ENCODE measurements around the gene ADAMTS6. TPM values are rescaled to one million over a fixed set of nuclear protein-coding genes. Genes with fewer than 3 reads are reported as not detected.

ADAMTS6 gene
- total and polyA plus RNA-seq, 5 donors from 2014 or later: 0.03 to 1.5 (median 0.14) TPM; not detected in 1

DNA sequence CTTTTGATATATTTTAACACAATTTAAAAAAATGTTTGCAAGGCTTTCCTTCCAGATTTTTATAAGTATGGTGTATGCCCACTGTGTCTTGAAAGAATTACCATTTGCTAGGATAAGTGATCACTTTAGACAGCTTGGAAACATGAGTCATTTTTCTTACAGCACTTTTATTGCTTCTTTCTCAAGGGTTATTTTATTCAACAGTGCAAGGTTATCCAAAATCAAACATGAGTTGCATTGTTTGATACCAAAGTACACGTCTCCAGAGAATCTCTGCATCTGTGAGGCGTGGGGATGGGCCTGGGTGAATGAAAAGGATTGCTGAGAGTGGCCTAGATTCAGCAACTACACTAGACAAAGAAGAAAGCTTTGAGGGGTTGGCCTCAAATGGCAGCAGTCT, 329.6 kb downstream of the ADAMTS6 start:
- Mint-ChIP-seq H3K9me3 (no peaks in the 10 kb centered on the region), H3K4me3 (no peak overlapping the region), H3K36me3 (peaks cover 3% of the 10 kb centered on the region), H3K27me3 (no peaks in the 10 kb centered on the region), H3K4me1 (no peaks in the 10 kb centered on the region), H3K27ac (no peak overlapping the region)
- H3K4me3 ChIP-seq (ENCODE audit: low read depth, low read length): no peak overlapping the region
- no peak overlapping the region for H3K27ac ChIP-seq (ENCODE audit: insufficient read depth, low read length, poor library complexity, severe bottlenecking)
- H3K36me3 ChIP-seq (ENCODE audit: control insufficient read depth, insufficient read depth, low read length): no peaks in the 10 kb centered on the region
- DNase-seq (no peak), ATAC-seq (ENCODE audit: low read depth in 2 of 2) (no peak)
- no peaks in the 10 kb centered on the region for H3K27me3 ChIP-seq (ENCODE audit: control insufficient read depth, insufficient read depth, low read length)
- no peaks in the 10 kb centered on the region for H3K4me1 ChIP-seq (ENCODE audit: control insufficient read depth, insufficient read depth, low read length, poor library complexity, severe bottlenecking)
- H3K9me3 ChIP-seq (ENCODE audit: control insufficient read depth in 2 of 2, low read length in 2 of 2): no peaks in the 10 kb centered on the region

DNA sequence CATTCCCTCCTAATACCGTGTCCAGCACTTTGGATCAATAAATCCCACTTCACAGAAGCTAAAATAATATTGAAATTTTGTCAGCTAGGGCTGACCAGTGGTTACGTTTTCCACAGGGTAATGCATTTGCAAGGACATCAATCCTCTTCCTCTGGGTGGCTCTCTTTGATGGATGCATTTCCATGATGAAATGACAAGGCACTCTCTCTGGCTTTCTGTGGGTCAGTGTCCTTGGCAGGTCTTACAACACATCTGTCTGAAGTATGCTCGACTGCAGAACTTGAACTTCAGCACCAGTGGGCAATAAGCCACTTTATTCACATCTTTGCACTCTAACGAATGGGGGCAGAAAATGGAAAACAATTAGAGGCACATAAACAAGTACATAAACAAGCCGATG, 330.1 kb downstream of the ADAMTS6 start:
- H3K27me3 Mint-ChIP-seq: no peaks in the 10 kb centered on the region
- Histone ChIP-seq H3K27me3 (ENCODE audit: control insufficient read depth, insufficient read depth, low read length) (no peaks in the 10 kb centered on the region), H3K4me1 (ENCODE audit: control insufficient read depth, insufficient read depth, low read length, poor library complexity, severe bottlenecking) (no peaks in the 10 kb centered on the region), H3K36me3 (ENCODE audit: control insufficient read depth, insufficient read depth, low read length) (no peaks in the 10 kb centered on the region), H3K9me3 (ENCODE audit: control insufficient read depth in 2 of 2, low read length in 2 of 2) (no peaks in the 10 kb centered on the region), H3K27ac (ENCODE audit: insufficient read depth, low read length, poor library complexity, severe bottlenecking) (no peak overlapping the region), H3K4me3 (ENCODE audit: low read depth, low read length) (no peak overlapping the region)
- ATAC-seq (ENCODE audit: low read depth in 2 of 2) (no peak), DNase-seq (no peak)
- no peak overlapping the region for H3K4me3 Mint-ChIP-seq
- H3K36me3 Mint-ChIP-seq: peaks cover 3% of the 10 kb centered on the region
- H3K4me1 Mint-ChIP-seq: no peaks in the 10 kb centered on the region
- no peak overlapping the region for H3K27ac Mint-ChIP-seq
- H3K9me3 Mint-ChIP-seq: no peaks in the 10 kb centered on the region

GRCh38 chr5:65150599-65151304, 331.0 kb downstream of the ADAMTS6 start:
- H3K4me3 ChIP-seq (ENCODE audit: low read depth, low read length): no peak overlapping the region
- H3K27ac ChIP-seq (ENCODE audit: insufficient read depth, low read length, poor library complexity, severe bottlenecking): no peak overlapping the region
- Mint-ChIP-seq H3K27me3 (no peaks in the 10 kb centered on the region), H3K4me3 (no peak overlapping the region), H3K27ac (peak overlapping the region in 1 of 3 donors; percentile 47), H3K9me3 (no peaks in the 10 kb centered on the region), H3K36me3 (peaks cover 3% of the 10 kb centered on the region), H3K4me1 (no peaks in the 10 kb centered on the region)
- ATAC-seq (ENCODE audit: low read depth in 2 of 2) (no peak), DNase-seq (no peak)
- H3K27me3 ChIP-seq (ENCODE audit: control insufficient read depth, insufficient read depth, low read length): no peaks in the 10 kb centered on the region
- H3K36me3 ChIP-seq (ENCODE audit: control insufficient read depth, insufficient read depth, low read length): no peaks in the 10 kb centered on the region
- H3K4me1 ChIP-seq (ENCODE audit: control insufficient read depth, insufficient read depth, low read length, poor library complexity, severe bottlenecking): no peaks in the 10 kb centered on the region
- H3K9me3 ChIP-seq (ENCODE audit: control insufficient read depth in 2 of 2, low read length in 2 of 2): no peaks in the 10 kb centered on the region

- DNase-seq: no peak
- Histone ChIP-seq H3K27ac (ENCODE audit: insufficient read depth, low read length, poor library complexity, severe bottlenecking) (no peak overlapping the region), H3K9me3 (ENCODE audit: control insufficient read depth in 2 of 2, low read length in 2 of 2) (no peaks in the 10 kb centered on the region), H3K4me1 (ENCODE audit: control insufficient read depth, insufficient read depth, low read length, poor library complexity, severe bottlenecking) (no peaks in the 10 kb centered on the region), H3K27me3 (ENCODE audit: control insufficient read depth, insufficient read depth, low read length) (no peaks in the 10 kb centered on the region), H3K4me3 (ENCODE audit: low read depth, low read length) (no peak overlapping the region), H3K36me3 (ENCODE audit: control insufficient read depth, insufficient read depth, low read length) (no peaks in the 10 kb centered on the region)
- Mint-ChIP-seq H3K9me3 (no peaks in the 10 kb centered on the region), H3K36me3 (peaks cover 3% of the 10 kb centered on the region), H3K27ac (no peak overlapping the region), H3K4me3 (no peak overlapping the region), H3K27me3 (no peaks in the 10 kb centered on the region), H3K4me1 (no peaks in the 10 kb centered on the region)
- ATAC-seq (ENCODE audit: low read depth in 2 of 2): no peak
Observed at GRCh38 chr5:65149827-65150226, 331.9 kb downstream of the ADAMTS6 start.

DNA sequence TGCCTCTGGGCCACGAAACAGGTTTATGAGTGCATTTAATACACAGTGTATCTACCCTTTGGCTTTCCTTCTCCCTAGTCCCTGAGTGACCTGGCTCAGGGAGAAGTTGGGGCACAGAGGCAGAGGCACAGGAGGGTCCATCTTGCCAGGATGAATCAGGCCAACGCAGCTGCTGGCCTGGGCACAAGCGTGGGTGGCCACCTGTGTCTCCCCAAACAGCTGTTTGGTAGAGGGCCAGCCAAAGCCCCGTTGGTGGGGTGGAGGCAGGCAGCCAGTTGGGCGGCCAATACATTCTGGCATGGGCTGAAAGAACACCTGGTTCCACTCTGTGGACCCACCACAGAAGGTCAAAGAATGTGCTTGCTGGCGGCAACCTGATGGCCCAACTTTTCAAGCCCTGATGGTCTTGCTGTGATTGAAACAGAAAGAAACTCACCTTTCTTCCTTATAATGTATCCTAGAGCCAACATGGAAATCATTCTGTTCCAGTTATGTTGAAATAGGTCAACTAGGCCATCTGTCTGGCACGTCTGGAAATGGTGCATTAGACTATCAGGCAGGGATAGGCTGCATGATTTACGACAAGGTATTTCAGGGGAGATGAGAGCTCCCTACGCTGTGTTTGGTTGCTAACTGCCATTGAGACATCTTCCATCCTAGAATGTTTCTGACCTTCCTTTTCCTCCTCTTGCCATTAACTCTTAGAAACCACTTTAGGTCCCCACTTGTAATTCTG, 337.4 kb downstream of the ADAMTS6 start:
- Mint-ChIP-seq H3K27ac (no peak overlapping the region), H3K36me3 (no peaks in the 10 kb centered on the region), H3K4me1 (no peaks in the 10 kb centered on the region), H3K4me3 (no peak overlapping the region), H3K27me3 (peaks cover 7% of the 10 kb centered on the region), H3K9me3 (peaks cover 0 to 4% (median 0%) of the 10 kb centered on the region in 7 donors)
- Histone ChIP-seq H3K9me3 (ENCODE audit: control insufficient read depth in 2 of 2, low read length in 2 of 2) (no peaks in the 10 kb centered on the region), H3K4me1 (ENCODE audit: control insufficient read depth, insufficient read depth, low read length, poor library complexity, severe bottlenecking) (no peaks in the 10 kb centered on the region), H3K27ac (ENCODE audit: insufficient read depth, low read length, poor library complexity, severe bottlenecking) (no peak overlapping the region), H3K36me3 (ENCODE audit: control insufficient read depth, insufficient read depth, low read length) (no peaks in the 10 kb centered on the region), H3K27me3 (ENCODE audit: control insufficient read depth, insufficient read depth, low read length) (no peaks in the 10 kb centered on the region), H3K4me3 (ENCODE audit: low read depth, low read length) (no peak overlapping the region)
- DNase-seq: no peak
- ATAC-seq (ENCODE audit: low read depth in 2 of 2): no peak

GRCh38 chr5:65142511-65143011, 339.2 kb downstream of the ADAMTS6 start:
- H3K9me3 Mint-ChIP-seq: peaks cover 0 to 4% (median 0%) of the 10 kb centered on the region in 7 donors
- H3K36me3 Mint-ChIP-seq: no peaks in the 10 kb centered on the region
- H3K27me3 ChIP-seq (ENCODE audit: control insufficient read depth, insufficient read depth, low read length): no peaks in the 10 kb centered on the region
- DNase-seq: no peak
- no peak overlapping the region for H3K27ac Mint-ChIP-seq
- no peak overlapping the region for H3K4me3 Mint-ChIP-seq
- no peaks in the 10 kb centered on the region for H3K4me1 ChIP-seq (ENCODE audit: control insufficient read depth, insufficient read depth, low read length, poor library complexity, severe bottlenecking)
- peaks cover 12% of the 10 kb centered on the region for H3K27me3 Mint-ChIP-seq
- H3K9me3 ChIP-seq (ENCODE audit: control insufficient read depth in 2 of 2, low read length in 2 of 2): no peaks in the 10 kb centered on the region
- ATAC-seq (ENCODE audit: low read depth in 2 of 2): no peak
- H3K27ac ChIP-seq (ENCODE audit: insufficient read depth, low read length, poor library complexity, severe bottlenecking): no peak overlapping the region
- peaks cover 0 to 5% (median 0%) of the 10 kb centered on the region in 4 donors for H3K4me1 Mint-ChIP-seq
- H3K36me3 ChIP-seq (ENCODE audit: control insufficient read depth, insufficient read depth, low read length): no peaks in the 10 kb centered on the region
- H3K4me3 ChIP-seq (ENCODE audit: low read depth, low read length): no peak overlapping the region

DNA sequence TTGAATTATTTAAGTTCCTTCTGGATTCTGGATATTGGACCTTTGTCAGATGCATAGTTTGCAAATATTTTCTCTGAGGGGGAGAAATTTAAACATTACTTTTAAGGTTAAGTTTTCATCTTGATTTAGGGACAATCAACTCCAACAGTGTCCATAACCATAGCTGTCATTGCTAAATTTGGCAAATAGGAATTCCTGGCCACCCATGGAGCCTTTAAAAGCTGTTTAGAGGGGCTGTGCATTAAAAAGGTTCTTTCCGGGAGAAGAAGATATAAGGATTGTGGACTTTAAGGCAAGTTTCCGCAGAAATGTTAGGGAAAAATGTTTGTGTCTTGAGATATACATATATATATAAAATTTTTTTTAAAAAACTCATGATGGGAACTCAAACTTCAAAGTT, 339.7 kb downstream of the ADAMTS6 start:
- H3K4me3 Mint-ChIP-seq: no peak overlapping the region
- no peaks in the 10 kb centered on the region for H3K36me3 Mint-ChIP-seq
- H3K4me3 ChIP-seq (ENCODE audit: low read depth, low read length): no peak overlapping the region
- H3K27me3 Mint-ChIP-seq: peaks cover 12% of the 10 kb centered on the region
- H3K4me1 Mint-ChIP-seq: peaks cover 0 to 5% (median 0%) of the 10 kb centered on the region in 4 donors
- no peaks in the 10 kb centered on the region for H3K4me1 ChIP-seq (ENCODE audit: control insufficient read depth, insufficient read depth, low read length, poor library complexity, severe bottlenecking)
- no peaks in the 10 kb centered on the region for H3K27me3 ChIP-seq (ENCODE audit: control insufficient read depth, insufficient read depth, low read length)
- DNase-seq: no peak
- no peak overlapping the region for H3K27ac Mint-ChIP-seq
- ATAC-seq (ENCODE audit: low read depth in 2 of 2): no peak
- no peaks in the 10 kb centered on the region for H3K9me3 ChIP-seq (ENCODE audit: control insufficient read depth in 2 of 2, low read length in 2 of 2)
- no peak overlapping the region for H3K27ac ChIP-seq (ENCODE audit: insufficient read depth, low read length, poor library complexity, severe bottlenecking)
- peaks cover 0 to 4% (median 0%) of the 10 kb centered on the region in 7 donors for H3K9me3 Mint-ChIP-seq
- H3K36me3 ChIP-seq (ENCODE audit: control insufficient read depth, insufficient read depth, low read length): no peaks in the 10 kb centered on the region

Measured in CD4-positive, CD25-positive, alpha-beta regulatory T cell (primary cell).